Colonic mucosa (tissue), 4 donors: Measurements from ENCODE around the gene PPP1R14D. TPM values are rescaled to one million over a fixed set of nuclear protein-coding genes. Genes with fewer than 3 reads are reported as not detected.

ENCODE experiments used
- DNase-seq: peaks from one replicate; pipeline ENCODE4 v3.0.0-alpha.2; 2020
- H3K27ac ChIP-seq: fragments of 200-600 bp; one replicate; pipeline ENCODE4 v1.8.0; 2021
- H3K27me3 ChIP-seq: fragments of 200-600 bp; one replicate; pipeline ENCODE4 v1.8.0; 2021
- H3K36me3 ChIP-seq: fragments of 200-600 bp; one replicate; pipeline ENCODE4 v1.8.0; 2021
- H3K4me1 ChIP-seq: fragments of 200-600 bp; one replicate; pipeline ENCODE4 v1.8.0; 2021; ENCODE audit warnings: mild to moderate bottlenecking
- H3K4me3 ChIP-seq: fragments of 200-600 bp; one replicate; pipeline ENCODE4 v1.8.0; 2021
- H3K9ac ChIP-seq, 2 donors: one replicate each; pipeline ENCODE4 v1.7.0; 2013; ENCODE audit warnings: control low read depth in 2 of 2, low read depth in 2 of 2, low read length in 2 of 2
- H3K9me3 ChIP-seq: fragments of 200-600 bp; one replicate; pipeline ENCODE4 v1.8.0; 2021
- CTCF ChIP-seq: fragments of 200-600 bp; IDR thresholded peaks from one replicate; pipeline ENCODE4 v1.8.0; 2022; ENCODE audit warnings: antibody characterized with exemption, mild to moderate bottlenecking
- intact Hi-C: fragments of 100-400 bp; cut with DNase I; formaldehyde crosslinking; loops from one replicate; pipeline ENCODE4 v1.14.1; 2022
- total RNA-seq, 2 donors: library from RNA; stranded (reverse); fragmentation: NEBNext Ultra II Directional in 1 of 2; extraction: Animal tissue kit (Norgen Biotek cat#: 25700) in 1 of 2; gene quantifications; one replicate each; pipeline ENCODE4 v1.2.1, GENCODE V29; 2021
- donor health status: healthy.
- donor health status: DM: no; HTN: no; CAD: no.
- donor health status: DM: no; HTN: no; CAD: no.

The PPP1R14D gene, protein sequence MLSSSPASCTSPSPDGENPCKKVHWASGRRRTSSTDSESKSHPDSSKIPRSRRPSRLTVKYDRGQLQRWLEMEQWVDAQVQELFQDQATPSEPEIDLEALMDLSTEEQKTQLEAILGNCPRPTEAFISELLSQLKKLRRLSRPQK
- 100 to 1,000 TPM; 137 to 166 TPM for total RNA-seq

- Histone ChIP-seq H3K36me3 (no peaks in the 10 kb centered on the region), H3K9ac (peak within 1 kb of the TSS; percentile 53 to 71), H3K4me3 (peak within 1 kb of the TSS; percentile 35), H3K27ac (peak within 1 kb of the TSS; percentile 91), H3K9me3 (no peaks in the 10 kb centered on the region), H3K4me1 (no peaks in the 10 kb centered on the region), H3K27me3 (no peaks in the 10 kb centered on the region)
- DNase-seq, result peak; percentile 91
- intact Hi-C loops, result no loop called here
- TF ChIP-seq CTCF, result peak; percentile 18
These were observed at the start of gene PPP1R14D for GRCh38 chr15:40828447-40829036. Gene PPP1R14D (minus strand): TSS chr15:40828708. CDS start chr15:40828641, 67 bp downstream.

- no peaks in the 10 kb centered on the region for H3K36me3 ChIP-seq
- no peak overlapping the region for H3K27ac ChIP-seq
- DNase-seq, result no peak
- no peaks in the 10 kb centered on the region for H3K27me3 ChIP-seq
- H3K4me1 ChIP-seq, result peaks cover 4% of the 10 kb centered on the region
- TF ChIP-seq CTCF, result no peak
- intact Hi-C loops, result no loop called here
- H3K9me3 ChIP-seq, result no peaks in the 10 kb centered on the region
- no peak overlapping the region for H3K9ac ChIP-seq
- H3K4me3 ChIP-seq, result no peak overlapping the region
These were observed 49.2 kb upstream of the PPP1R14D start for GRCh38 chr15:40877694-40878093.

DNA sequence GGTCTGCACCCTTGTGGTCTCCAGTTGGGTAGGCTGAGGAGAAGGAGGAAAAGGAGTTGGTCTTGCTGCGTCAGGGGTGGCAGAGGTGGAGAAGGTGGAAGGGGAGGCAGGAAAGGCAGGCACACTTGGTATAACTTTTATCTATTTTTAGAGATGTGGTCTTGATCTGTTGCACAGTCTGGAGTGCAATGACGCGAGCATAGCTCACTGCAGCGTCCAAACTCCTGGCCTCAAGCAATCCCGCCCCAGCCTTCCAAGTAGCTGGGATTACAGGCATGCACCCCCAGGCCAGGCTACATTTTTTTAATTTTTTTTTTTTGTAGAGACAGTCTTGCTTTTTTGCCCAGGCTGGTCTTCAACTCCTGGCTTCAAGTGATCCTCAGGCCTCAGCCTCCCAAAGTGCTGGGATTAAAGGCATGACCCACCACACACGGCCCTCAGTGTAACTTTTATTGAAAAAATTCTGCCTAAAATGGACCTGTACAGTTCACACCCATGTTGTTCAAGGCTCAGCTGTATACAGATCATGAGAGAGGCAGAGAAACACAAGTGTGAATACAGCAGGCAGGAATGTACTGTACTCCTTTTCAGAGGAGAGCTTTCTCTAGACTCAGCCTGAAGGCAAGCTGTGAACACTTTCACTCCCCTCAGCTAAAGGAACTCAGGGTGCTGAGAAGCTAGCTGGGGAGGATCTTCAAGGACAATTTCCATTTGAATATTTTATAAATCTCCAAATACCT lies 47.7 kb upstream of the PPP1R14D start:
- intact Hi-C loops, result no loop called here
- H3K27ac ChIP-seq, result no peak overlapping the region
- H3K27me3 ChIP-seq, result no peaks in the 10 kb centered on the region
- peaks cover 4% of the 10 kb centered on the region for H3K4me1 ChIP-seq
- no peak overlapping the region for H3K9ac ChIP-seq
- no peak overlapping the region for H3K4me3 ChIP-seq
- DNase-seq, result peak; percentile 14
- no peaks in the 10 kb centered on the region for H3K9me3 ChIP-seq
- no peaks in the 10 kb centered on the region for H3K36me3 ChIP-seq
- TF ChIP-seq CTCF, result no peak

- H3K27me3 ChIP-seq, result no peaks in the 10 kb centered on the region
- peaks cover 4% of the 10 kb centered on the region for H3K4me1 ChIP-seq
- peak within 1 kb of the TSS; percentile 54 to 55 for H3K9ac ChIP-seq
- TF ChIP-seq CTCF, result peak; percentile 27
- H3K27ac ChIP-seq, result peak within 1 kb of the TSS; percentile 74
- intact Hi-C loops, result no loop called here
- peak; percentile 91 for DNase-seq
- no peaks in the 10 kb centered on the region for H3K36me3 ChIP-seq
- H3K4me3 ChIP-seq, result peak within 1 kb of the TSS; percentile 55
- H3K9me3 ChIP-seq, result no peaks in the 10 kb centered on the region
These were observed 45.4 kb upstream of the PPP1R14D start, which contains the start of gene RHOV for GRCh38 chr15:40873694-40874561. Gene RHOV (minus strand): TSS chr15:40874234. CDS start chr15:40874139, 95 bp downstream.
